GM21529 (cell line): Measurements from ENCODE around the gene MAML3.

ENCODE experiments used
- ATAC-seq: cut with Tn5 transposase; IDR thresholded peaks from one replicate; pipeline ENCODE4 v1.9.1; 2021; ENCODE audit not compliant: unreplicated experiment

Gene MAML3

GRCh38 chr4:139873111-139873860 is 280.7 kb downstream of the MAML3 start:
- no peak for ATAC-seq

- no peak for ATAC-seq
Observed at GRCh38 chr4:139872274-139872673, 281.7 kb downstream of the MAML3 start.

- ATAC-seq: no peak
Observed at GRCh38 chr4:139869810-139870209, 284.2 kb downstream of the MAML3 start.

- ATAC-seq: no peak
Observed at GRCh38 chr4:139866276-139866962, 287.6 kb downstream of the MAML3 start.

GRCh38 chr4:139865537-139865936 is 288.4 kb downstream of the MAML3 start:
- no peak for ATAC-seq

GRCh38 chr4:139863531-139863930 is 290.5 kb downstream of the MAML3 start:
- ATAC-seq: no peak

GRCh38 chr4:139861471-139861870 is 292.5 kb downstream of the MAML3 start:
- ATAC-seq: no peak

- ATAC-seq: no peak
Observed at GRCh38 chr4:139860435-139861024, 293.5 kb downstream of the MAML3 start.

GRCh38 chr4:139859876-139860275 is 294.1 kb downstream of the MAML3 start:
- no peak for ATAC-seq

- ATAC-seq: peak; percentile 95
Observed at GRCh38 chr4:139858436-139859205, 295.4 kb downstream of the MAML3 start.

GRCh38 chr4:139857977-139858376 is 296.0 kb downstream of the MAML3 start:
- no peak for ATAC-seq

GRCh38 chr4:139857021-139857420 is 297.0 kb downstream of the MAML3 start:
- ATAC-seq: no peak

- no peak for ATAC-seq
Observed at GRCh38 chr4:139854668-139855403, 299.1 kb downstream of the MAML3 start.

- ATAC-seq: no peak
Observed at GRCh38 chr4:139853309-139853708, 300.7 kb downstream of the MAML3 start.

- ATAC-seq: no peak
Observed at GRCh38 chr4:139852612-139853269, 301.2 kb downstream of the MAML3 start.

- no peak for ATAC-seq
Observed at GRCh38 chr4:139851639-139852038, 302.3 kb downstream of the MAML3 start.

- ATAC-seq: no peak
Observed at GRCh38 chr4:139851133-139851532, 302.9 kb downstream of the MAML3 start.

GRCh38 chr4:139849219-139849618 is 304.8 kb downstream of the MAML3 start:
- no peak for ATAC-seq

- ATAC-seq: no peak
Observed at GRCh38 chr4:139848028-139848427, 306.0 kb downstream of the MAML3 start.

- no peak for ATAC-seq
Observed at GRCh38 chr4:139847602-139848001, 306.4 kb downstream of the MAML3 start.
